K562 (cell line): ENCODE data around the gene ZNF646. TPM values are rescaled to one million over a fixed set of nuclear protein-coding genes. Genes with fewer than 3 reads are reported as not detected.
A peak's percentile ranks its signal among the peaks of the same experiment; 100 is the strongest.

ENCODE experiments used
- ATAC-seq: fragments of 200-7000 bp; cut with Tn5 transposase; 3 replicates; pipeline ENCODE4 v1.9.1; 2020; ENCODE audit warnings: moderate library complexity
- BruUV-seq: library from RNA; stranded (reverse); fragments of 400-500 nt; replicated peaks from 2 replicates; lab custom pipeline; 2021; lab: Mats Ljungman, UMichigan
- CTCF ChIA-PET: fragments of 300-600 bp; formaldehyde crosslinking; extraction: SDS; loops from one replicate; lab custom pipeline; 2021; ENCODE audit warnings: low intra/inter-chr PET ratio; lab: Yijun Ruan, JAX
- POLR2A ChIA-PET: fragments of 300-600, 350-650 bp; sonication (Branson Sonifier 250); formaldehyde crosslinking; extraction: SDS; loops from one replicate; lab custom pipeline; 2021; ENCODE audit warnings: antibody characterized with exemption, inconsistent platforms; lab: Yijun Ruan, JAX
- DNase-seq, 4 experiments: peaks; one replicate each; pipeline versions ENCODE4 v3.0.0 to v3.0.0-alpha.2; 2011 to 2018; ENCODE audit warnings: low spot score in 3 of 4, mixed read lengths in 3 of 4; ENCODE audit errors: extremely low read depth in 1 of 4
- FAIRE-seq: peaks from 2 replicates; lab custom pipeline; 2011; peaks lifted over from hg19 to GRCh38; lab: Jason Lieb, UNC
- H2AFZ ChIP-seq: 2 replicates; pipeline ENCODE4 v1.6.0; 2011; ENCODE audit warnings: low read depth, low read length, control low read depth, inconsistent platforms
- H3K27ac ChIP-seq: fragments of 200-600 bp; 3 replicates; pipeline ENCODE4 v1.8.0; 2011; ENCODE audit warnings: low read depth, mild to moderate bottlenecking, control low read depth, inconsistent platforms, low read length, moderate library complexity, mixed read lengths; ENCODE audit errors: extremely low read depth
- H3K27me3 ChIP-seq, 2 experiments: fragments of 300-600 bp in 1 of 2; 2 replicates in 1 of 2; 3 replicates in 1 of 2; pipeline versions ENCODE4 v1.6.0 to v1.8.0; 2011; ENCODE audit warnings: inconsistent platforms in 2 of 2, low read length in 2 of 2, mild to moderate bottlenecking in 1 of 2, mixed read lengths in 1 of 2, moderate library complexity in 1 of 2; ENCODE audit not compliant: control insufficient read depth in 2 of 2, insufficient read depth in 2 of 2
- H3K36me3 ChIP-seq: fragments of 300-600 bp; 3 replicates; pipeline ENCODE4 v1.8.0; 2011; ENCODE audit warnings: mild to moderate bottlenecking, low read length, inconsistent platforms; ENCODE audit not compliant: control insufficient read depth, insufficient read depth
- H3K4me1 ChIP-seq, 2 experiments: fragments of 200-600 bp in 1 of 2; replicated peaks in 1 of 2; 2 replicates in 1 of 2; 3 replicates in 1 of 2; pipeline versions ENCODE4 v1.5.1 to v1.8.0; 2011; ENCODE audit warnings: inconsistent platforms in 2 of 2, low read length in 2 of 2, mild to moderate bottlenecking in 1 of 2, mixed read lengths in 1 of 2, moderate library complexity in 1 of 2; ENCODE audit not compliant: control insufficient read depth in 2 of 2, insufficient read depth in 2 of 2
- H3K4me2 ChIP-seq: 2 replicates; pipeline ENCODE4 v1.6.1; 2011; ENCODE audit warnings: low read length, control low read depth, inconsistent platforms, mixed read lengths; ENCODE audit not compliant: insufficient read depth
- H3K4me3 ChIP-seq: fragments of 200-600 bp; sonication (generic), shearing (Covaris generic); 2 replicates; pipeline ENCODE4 v1.5.1; 2016; ENCODE audit warnings: control low read depth, inconsistent platforms
- H3K79me2 ChIP-seq: fragments of 200-600 bp; 3 replicates; pipeline ENCODE4 v1.8.0; 2011; ENCODE audit warnings: low read length, inconsistent platforms; ENCODE audit not compliant: control insufficient read depth, insufficient read depth
- H3K9ac ChIP-seq, 2 experiments: 2 replicates each; pipeline versions ENCODE4 v1.6.0 to v1.6.1; 2011; ENCODE audit warnings: low read depth in 2 of 2, low read length in 2 of 2, control low read depth in 1 of 2, inconsistent platforms in 1 of 2, mild to moderate bottlenecking in 1 of 2, mixed read lengths in 1 of 2; ENCODE audit not compliant: insufficient read depth in 1 of 2
- H3K9me1 ChIP-seq: one replicate; pipeline ENCODE4 v1.6.0; 2011; ENCODE audit warnings: inconsistent platforms, mild to moderate bottlenecking, low read length, moderate library complexity; ENCODE audit not compliant: control insufficient read depth, insufficient read depth
- H3K9me3 ChIP-seq: replicated peaks from 2 replicates; pipeline ENCODE4 v1.5.1; 2011; ENCODE audit warnings: low read depth, low read length, inconsistent platforms; ENCODE audit not compliant: control insufficient read depth, insufficient read depth
- H4K20me1 ChIP-seq: replicated peaks from 2 replicates; pipeline ENCODE4 v1.6.1; 2011; ENCODE audit warnings: low read length, inconsistent platforms, mixed read lengths; ENCODE audit not compliant: control insufficient read depth, insufficient read depth
- NR1H2 ChIP-seq: sonication (generic); formaldehyde crosslinking; IDR thresholded peaks from 2 replicates; pipeline ENCODE4 v1.4.0; 2020; ENCODE audit warnings: mild to moderate bottlenecking, missing genetic modification reagents
- NUFIP1 ChIP-seq: fragments of 450-650 bp; IDR thresholded peaks from 2 replicates; pipeline ENCODE4 v1.6.1; 2018; ENCODE audit not compliant: partially characterized antibody
- WGBS: fragments of 100-300 bp; shearing (Covaris generic); methylation state at CpG from one replicate; pipeline ENCODE4 v1.1.6; 2016; ENCODE audit warnings: low coverage, mixed read lengths; ENCODE audit not compliant: insufficient coverage; ENCODE audit errors: missing lambda C conversion rate; 5-methylcytosine and 5-hydroxymethylcytosine counted together
- in situ Hi-C: fragments of 300-500 bp; cut with MboI; formaldehyde crosslinking; loops from 4 replicates; pipeline ENCODE4 v1.15.0; 2018; ENCODE audit warnings: inconsistent platforms, mixed read lengths
- intact Hi-C: fragments of 100-400 bp; cut with micrococcal nuclease; formaldehyde crosslinking; loops from 2 replicates; pipeline ENCODE4 v1.14.2; 2022
- polyA plus RNA-seq, 8 experiments: library from polyadenylated mRNA; depleted of rRNA in 4 of 8; stranded (reverse) in 5 of 8; unstranded in 3 of 8; fragments of >200 nt; fragmentation: Nextera tagmentation in 2 of 8; fragmentation: Illumina TruSeq in 1 of 8; extraction: Ambion mirVana in 2 of 8; extraction: Trizol in 1 of 8; gene quantifications; 2 replicates each; pipeline versions ENCODE4 v1.2.1 to v1.2.3, GENCODE V29; 2011 to 2014; ENCODE audit warnings: inconsistent platforms in 1 of 8, missing spikeins in 1 of 8
- total RNA-seq, 7 experiments: library from RNA; depleted of rRNA in 6 of 7; stranded (reverse); fragments of >200 nt in 6 of 7; fragmentation: Illumina TruSeq in 2 of 7; extraction: Trizol in 2 of 7; gene quantifications; 2 replicates each; pipeline versions ENCODE4 v1.2.1 to v1.2.3, GENCODE V29; 2011 to 2021; ENCODE audit warnings: low replicate concordance in 1 of 7
- TF ChIP-seq, protein P1 (sequence below): sonication (generic); formaldehyde crosslinking; IDR thresholded peaks from 2 replicates; pipeline ENCODE4 v1.8.1; 2022; ENCODE audit warnings: missing genetic modification reagents

The ZNF646 gene
- total and polyA plus RNA-seq, 9 of the 15 experiments (the other 6 are each of a cell fraction or from before 2014, with no cell fraction given) = 0.08 to 20.6 (median 8.0) TPM

DNA sequence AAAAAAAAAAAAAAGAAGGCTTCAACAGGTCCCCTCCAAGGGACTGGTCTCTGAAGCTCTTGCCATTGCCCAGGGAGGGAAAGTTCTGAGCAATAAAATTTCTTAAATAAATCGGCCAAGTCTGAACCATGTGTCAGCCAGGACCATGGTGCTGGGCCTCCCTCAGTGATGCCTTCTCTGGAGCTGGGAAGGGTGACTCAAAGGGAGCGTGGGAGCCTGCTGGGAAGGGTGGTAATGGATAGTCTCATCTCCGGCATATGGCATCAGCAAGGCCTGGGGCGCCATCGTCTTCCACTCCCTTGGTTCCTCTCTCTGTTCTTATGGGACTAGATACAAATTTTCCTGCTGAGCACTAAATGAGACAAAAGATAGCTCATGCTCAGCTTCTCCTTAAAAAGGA lies 18.1 kb downstream of the ZNF646 start:
- POLR2A ChIA-PET = interaction anchor here (0.7 to 3.1 kb wide), 3 partner anchors 18 to 108 kb away, joined by 3 to 16 read pairs (median 4); partner anchors contain the start of genes HSD3B7, ZNF646 and ZNF668
- Histone ChIP-seq H3K27ac (no peak overlapping the region), H3K9me1 (peaks cover 6% of the 10 kb centered on the region), H4K20me1 (peaks cover 8% of the 10 kb centered on the region; the same call in 1 of the 2 replicates), H3K79me2 (peaks cover 22% of the 10 kb centered on the region)
- 92% methylated on average over 5 of the region's 5 CpGs for WGBS
- in situ Hi-C loops (no loop called here), intact Hi-C loops (loop anchor here (10.0 kb wide), 1 partner anchor 138 kb away; the partner anchor contains the start of gene SETD1A)
- DNase-seq (no peak), ATAC-seq (no peak), FAIRE-seq (no peak)
- TF ChIP-seq NR1H2 (no peak), NUFIP1 (no peak)
- TF ChIP-seq, protein P1, sequence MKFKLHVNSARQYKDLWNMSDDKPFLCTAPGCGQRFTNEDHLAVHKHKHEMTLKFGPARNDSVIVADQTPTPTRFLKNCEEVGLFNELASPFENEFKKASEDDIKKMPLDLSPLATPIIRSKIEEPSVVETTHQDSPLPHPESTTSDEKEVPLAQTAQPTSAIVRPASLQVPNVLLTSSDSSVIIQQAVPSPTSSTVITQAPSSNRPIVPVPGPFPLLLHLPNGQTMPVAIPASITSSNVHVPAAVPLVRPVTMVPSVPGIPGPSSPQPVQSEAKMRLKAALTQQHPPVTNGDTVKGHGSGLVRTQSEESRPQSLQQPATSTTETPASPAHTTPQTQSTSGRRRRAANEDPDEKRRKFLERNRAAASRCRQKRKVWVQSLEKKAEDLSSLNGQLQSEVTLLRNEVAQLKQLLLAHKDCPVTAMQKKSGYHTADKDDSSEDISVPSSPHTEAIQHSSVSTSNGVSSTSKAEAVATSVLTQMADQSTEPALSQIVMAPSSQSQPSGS (CRISPR knock-in tag) = no peak
- TF ChIP-seq, all 486 proteins: peak for 0
- Histone ChIP-seq H3K27me3 (no peaks in the 10 kb centered on the region), H3K4me1 (peaks cover 17 to 42% of the 10 kb centered on the region in 2 experiments; a peak in 4 of 5 replicates), H3K36me3 (peaks cover 33% of the 10 kb centered on the region; the same call in 2 of the 3 replicates), H3K9me3 (0 out of 2 replicates have a peak, but pooled peaks cover 4% of the 10 kb centered on the region), H2AFZ (no peak overlapping the region), H3K4me3 (no peak overlapping the region), H3K4me2 (peak overlapping the region; percentile 83; the same call in 1 of the 2 replicates), H3K9ac (peak overlapping the region in 1 of 2 experiments; percentile 66; a peak in 1 of 4 replicates)
- no TSS peak for BruUV-seq
- CTCF ChIA-PET = interaction anchor here (0.6 kb wide), 1 partner anchor 19 kb away, joined by 3 read pairs; no protein-coding TSS in a partner anchor
